Gastrocnemius medialis (tissue), 4 donors: Measurements from ENCODE around the gene PPFIA4.

ENCODE experiments used
- CTCF ChIP-seq, 5 experiments: fragments of 450-650 bp in 3 of 5; fragments of 200-600 bp in 2 of 5; sonication (generic) in 2 of 5; IDR thresholded peaks in 4 of 5; conservative IDR thresholded peaks in 1 of 5; 1 replicate in 4 of 5; 2 replicates in 1 of 5; pipeline ENCODE4 v1.5.1; 2016 to 2019; ENCODE audit warnings: antibody characterized with exemption in 5 of 5, mild to moderate bottlenecking in 3 of 5, moderate library complexity in 3 of 5
- POLR2A ChIP-seq, 2 donors: fragments of 450-650 bp; IDR thresholded peaks; one replicate each; pipeline ENCODE4 v1.6.1; 2017; ENCODE audit warnings: antibody characterized with exemption in 2 of 2, mild to moderate bottlenecking in 2 of 2, moderate library complexity in 2 of 2

- TF ChIP-seq CTCF (IDR thresholded peaks at IDR 0.05 in 4 of 5, conservative IDR thresholded peaks at IDR 0.05 in 1 of 5) = no peak
- TF ChIP-seq POLR2A (IDR thresholded peaks at IDR 0.05) = no peak
These were observed 24.5 kb downstream of the PPFIA4 start for GRCh38 chr1:203050826-203051225.
